CD4-positive, alpha-beta T cell treated with Interleukin-17A for 4 hours (primary cell): ENCODE measurements around the gene TM4SF18.
A peak's percentile ranks its signal among the peaks of the same experiment; 100 is the strongest.

Experiments used
- DNase-seq: peaks from one replicate; pipeline ENCODE4 v3.0.0-alpha.2; 2020; ENCODE audit warnings: mixed read lengths

TM4SF18 gene

DNA sequence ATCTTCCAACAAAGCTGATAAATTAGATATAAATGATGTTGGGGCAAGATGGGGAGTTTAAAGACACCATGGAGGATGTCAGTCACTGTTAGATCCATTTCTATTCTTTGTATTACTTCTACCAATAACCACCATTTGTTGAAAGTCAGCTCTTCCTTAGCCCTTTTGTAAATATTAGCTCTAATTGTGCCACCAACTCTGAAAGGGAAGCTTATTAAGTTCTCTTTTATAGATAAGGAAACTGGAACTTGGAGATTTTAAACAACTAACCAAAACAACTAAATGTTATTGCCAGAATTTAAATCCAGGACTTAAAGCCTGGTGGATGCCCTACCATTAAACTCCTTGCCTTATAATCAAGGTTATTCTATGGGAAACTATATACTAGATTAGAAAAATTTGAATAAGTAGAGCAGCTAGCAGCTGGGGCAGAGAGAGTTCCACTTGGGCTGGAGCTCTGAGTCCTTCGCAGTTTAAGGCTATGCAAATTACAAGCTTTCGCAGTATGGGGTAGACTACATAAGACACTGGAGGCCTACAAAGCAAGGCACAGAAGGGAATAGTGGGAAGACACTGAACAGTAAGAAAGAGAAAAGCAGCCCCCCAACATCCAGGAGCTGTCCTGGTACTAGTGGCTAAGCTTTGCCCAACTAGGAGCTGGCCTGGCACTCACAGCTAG, 52.6 kb downstream of the TM4SF18 start:
- DNase-seq = no peak

- no peak for DNase-seq
These were observed 54.5 kb downstream of the TM4SF18 start for GRCh38 chr3:149278911-149279310.

DNA sequence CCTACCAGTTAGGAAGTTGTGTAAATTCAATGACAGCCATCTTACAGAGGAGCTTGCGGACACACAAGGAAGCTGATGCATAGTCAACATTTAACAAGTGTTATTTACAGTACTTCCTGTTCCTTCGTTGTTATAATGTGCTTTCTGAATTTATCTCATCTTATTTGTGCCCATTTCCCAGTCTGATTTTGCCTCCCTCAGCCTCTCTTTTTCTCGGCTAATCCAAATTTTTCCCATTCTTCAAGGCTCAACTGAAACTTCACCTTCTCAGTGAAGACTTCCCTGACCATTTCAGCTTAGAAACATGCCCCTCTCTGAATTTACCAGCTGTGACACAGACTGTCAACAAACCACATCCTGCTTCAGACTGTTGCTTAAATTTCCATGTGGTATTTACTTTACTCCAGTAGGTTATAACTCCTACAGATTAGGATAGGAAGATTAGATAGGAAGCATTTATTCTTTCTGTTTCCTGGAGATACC, 56.1 kb downstream of the TM4SF18 start:
- peak; percentile 9 for DNase-seq

DNA sequence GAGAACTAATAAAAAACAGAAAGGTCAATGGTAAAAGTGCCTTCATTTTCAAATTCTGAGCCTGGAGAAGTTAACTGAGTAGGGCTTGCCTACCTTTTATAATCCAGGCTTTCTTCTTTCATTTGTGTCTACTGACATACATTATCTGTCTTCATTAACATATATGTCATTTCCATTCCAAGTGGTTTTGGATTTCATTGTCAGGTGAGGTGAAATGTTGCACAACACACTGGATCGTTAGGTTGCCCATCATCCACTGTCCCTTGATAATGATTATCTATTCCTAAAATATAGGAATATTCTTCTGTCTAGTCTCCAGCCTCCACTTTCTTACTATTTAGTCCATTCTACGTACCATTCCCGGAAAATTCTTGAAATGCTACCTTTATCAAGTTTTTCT, 56.8 kb downstream of the TM4SF18 start:
- DNase-seq = no peak

DNA sequence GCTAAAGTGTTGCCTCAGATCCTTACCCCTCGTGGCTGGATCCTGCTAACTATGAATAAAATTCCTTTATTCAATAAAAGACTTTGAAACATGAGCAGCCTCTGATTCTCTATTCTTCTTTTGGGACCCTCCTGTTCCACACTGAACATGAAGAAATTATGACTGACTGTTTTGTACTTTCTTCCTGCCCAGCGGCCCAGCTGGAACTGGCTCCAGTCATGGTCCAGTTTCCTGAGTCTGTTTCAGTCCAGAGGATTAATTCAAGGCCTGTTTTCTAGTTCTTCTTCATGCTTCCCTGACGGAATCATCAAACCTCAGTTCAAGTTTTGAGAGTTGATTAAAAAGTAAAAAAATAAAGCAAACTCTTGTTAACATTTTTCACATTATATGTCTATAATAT, 59.2 kb downstream of the TM4SF18 start:
- no peak for DNase-seq

DNA sequence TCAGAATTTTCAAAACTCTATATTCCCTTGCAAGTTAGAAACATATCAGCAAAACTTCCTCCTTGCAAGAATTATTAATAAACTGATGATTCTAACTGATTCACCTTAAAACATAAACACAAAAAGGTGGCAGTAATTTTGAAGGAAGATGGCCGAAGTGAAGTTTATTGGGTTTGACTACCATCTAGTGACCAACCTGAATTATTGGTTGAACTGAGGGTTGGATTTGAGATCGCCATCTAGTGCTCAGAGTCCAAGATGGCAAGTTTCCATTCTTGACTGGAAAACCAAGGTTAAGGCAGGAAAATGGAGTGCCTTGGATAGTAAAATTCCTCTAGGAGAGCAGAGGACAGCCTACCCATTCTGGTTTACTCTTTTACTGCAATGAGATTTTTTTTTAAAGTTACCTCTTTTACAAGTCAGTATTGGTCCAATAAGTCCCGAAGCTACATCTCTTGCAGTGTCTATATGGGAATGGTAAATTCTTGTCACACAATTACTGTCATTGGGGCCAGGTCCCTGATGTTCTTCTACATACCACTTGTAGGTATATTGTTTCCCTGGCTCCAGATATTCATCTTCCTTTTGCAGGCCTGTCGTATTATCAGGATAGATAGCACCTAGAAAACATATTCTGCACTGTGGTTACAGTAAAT, 60.2 kb downstream of the TM4SF18 start:
- peak; percentile 42 for DNase-seq

DNA sequence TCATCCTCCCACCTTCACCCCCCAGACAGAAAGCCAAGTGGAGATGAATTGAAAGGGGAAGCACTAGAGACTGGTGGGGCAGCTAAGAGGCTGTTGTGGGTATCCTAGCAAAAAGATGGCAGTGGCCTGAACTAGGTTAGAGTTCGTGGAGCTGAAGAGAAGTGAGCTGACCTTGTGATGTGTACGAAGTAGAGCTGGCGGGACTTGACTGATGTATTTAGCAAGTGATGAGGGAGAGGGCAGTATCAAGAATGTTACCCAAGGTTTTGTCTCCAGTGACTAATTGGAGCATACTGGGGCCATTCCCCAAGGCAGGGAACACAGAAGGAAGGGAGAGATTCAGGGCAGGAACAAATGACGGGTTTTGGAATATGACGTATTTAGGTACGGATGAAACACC, 61.8 kb downstream of the TM4SF18 start:
- DNase-seq = no peak

DNA sequence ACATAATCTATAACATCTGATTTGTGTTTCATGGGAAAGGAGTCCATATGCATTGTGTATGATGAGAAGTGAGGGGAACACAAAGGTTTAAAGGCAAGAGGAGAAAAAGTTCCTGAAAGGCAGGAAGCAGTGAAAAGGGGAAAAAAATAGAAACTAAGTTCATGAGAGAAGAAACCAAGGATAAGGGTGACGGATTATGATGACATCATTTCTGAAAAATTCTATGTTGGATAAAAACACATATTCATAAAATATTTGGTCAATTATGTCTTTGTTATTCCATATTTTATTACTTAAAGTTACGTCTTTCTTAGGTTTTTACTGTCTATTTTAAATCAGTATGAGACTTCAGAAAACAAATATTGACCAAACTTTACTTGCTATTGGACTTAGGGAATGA, 63.3 kb downstream of the TM4SF18 start:
- DNase-seq = no peak

GRCh38 chr3:149269687-149270086, 63.7 kb downstream of the TM4SF18 start:
- DNase-seq = no peak
